GM12878 (cell line): Measurements from ENCODE around the gene ATP2B1. TPM values are rescaled to one million over a fixed set of nuclear protein-coding genes. Genes with fewer than 3 reads are reported as not detected.
A peak's percentile ranks its signal among the peaks of the same experiment; 100 is the strongest.

Source experiments
- ATAC-seq: fragments of 200-7000 bp; cut with Tn5 transposase; 3 replicates; pipeline ENCODE4 v1.9.1; 2020; ENCODE audit warnings: mild to moderate bottlenecking, moderate library complexity
- BruUV-seq: library from RNA; stranded (reverse); fragments of 400-500 nt; replicated peaks from 2 replicates; lab custom pipeline; 2021; lab: Mats Ljungman, UMichigan
- CTCF ChIA-PET: fragments of 300-600 bp; sonication (Branson Sonifier 250); formaldehyde crosslinking; extraction: SDS; loops from one replicate; lab custom pipeline; 2021; ENCODE audit warnings: inconsistent platforms; lab: Yijun Ruan, JAX
- POLR2A ChIA-PET: fragments of 350-600 bp; formaldehyde crosslinking; extraction: SDS; loops from one replicate; lab custom pipeline; 2021; ENCODE audit warnings: inconsistent platforms; lab: Charles Lee
- RAD21 ChIA-PET: fragments of 300-600 bp; sonication (Branson Sonifier 250); formaldehyde crosslinking; loops from one replicate; lab custom pipeline; 2023; ENCODE audit warnings: antibody characterized with exemption; ENCODE audit not compliant: unreplicated experiment; lab: Charles Lee
- SMC1A ChIA-PET: fragments of 300-600 bp; sonication (Branson Sonifier 250); formaldehyde crosslinking; loops from one replicate; lab custom pipeline; 2023; ENCODE audit not compliant: unreplicated experiment, uncharacterized antibody; lab: Charles Lee
- DNase-seq: peaks from one replicate; pipeline ENCODE4 v3.0.0-alpha.2; 2011; ENCODE audit warnings: low read depth, low spot score
- FAIRE-seq: peaks from 3 replicates; lab custom pipeline; 2011; peaks lifted over from hg19 to GRCh38; lab: Jason Lieb, UNC
- H2AFZ ChIP-seq: 2 replicates; pipeline ENCODE4 v1.6.0; 2011; ENCODE audit warnings: low read depth, low read length, control low read depth; ENCODE audit not compliant: control insufficient read depth
- H3K27ac ChIP-seq: 2 replicates; pipeline ENCODE4 v1.5.1; 2011; ENCODE audit warnings: control low read depth; ENCODE audit not compliant: control insufficient read depth, insufficient read depth
- H3K27me3 ChIP-seq, 2 experiments: replicated peaks in 1 of 2; 2 replicates each; pipeline versions ENCODE4 v1.6.0 to v1.6.1; 2011; ENCODE audit warnings: low read length in 1 of 2; ENCODE audit not compliant: control insufficient read depth in 2 of 2, insufficient read depth in 2 of 2
- H3K36me3 ChIP-seq, 2 experiments: 2 replicates each; pipeline ENCODE4 v1.5.1; 2011; ENCODE audit warnings: low read length in 1 of 2; ENCODE audit not compliant: control insufficient read depth in 2 of 2, insufficient read depth in 2 of 2
- H3K4me1 ChIP-seq: 2 replicates; pipeline ENCODE4 v1.6.1; 2011; ENCODE audit warnings: mild to moderate bottlenecking, low read length, moderate library complexity, mixed read lengths; ENCODE audit not compliant: control insufficient read depth, insufficient read depth
- H3K4me2 ChIP-seq: 2 replicates; pipeline ENCODE4 v1.6.0; 2011; ENCODE audit warnings: control low read depth; ENCODE audit not compliant: control insufficient read depth, insufficient read depth
- H3K4me3 ChIP-seq: fragments of 200-600 bp; sonication (generic); 2 replicates; pipeline ENCODE4 v1.5.1; 2016
- H3K79me2 ChIP-seq: 2 replicates; pipeline ENCODE4 v1.6.0; 2011; ENCODE audit warnings: low read length; ENCODE audit not compliant: control insufficient read depth, insufficient read depth
- H3K9ac ChIP-seq: 2 replicates; pipeline ENCODE4 v1.8.0; 2011; ENCODE audit warnings: low read length, control low read depth, mixed read lengths; ENCODE audit not compliant: control insufficient read depth, insufficient read depth
- H3K9me3 ChIP-seq: replicated peaks from 3 replicates; pipeline ENCODE4 v1.5.1; 2011; ENCODE audit warnings: mild to moderate bottlenecking, low read length; ENCODE audit not compliant: control insufficient read depth, insufficient read depth
- H4K20me1 ChIP-seq: 2 replicates; pipeline ENCODE4 v1.6.0; 2011; ENCODE audit not compliant: control insufficient read depth, insufficient read depth
- GABPA ChIP-seq: IDR thresholded peaks from 2 replicates; pipeline ENCODE4 v1.6.1; 2014; ENCODE audit warnings: antibody characterized with exemption, low read depth, mild to moderate bottlenecking, inconsistent platforms
- KLF5 ChIP-seq: fragments of 450-650 bp; IDR thresholded peaks from 2 replicates; pipeline ENCODE4 v1.6.1; 2014; ENCODE audit warnings: mild to moderate bottlenecking; ENCODE audit not compliant: partially characterized antibody
- PML ChIP-seq: IDR thresholded peaks from 2 replicates; pipeline ENCODE4 v1.6.1; 2012; ENCODE audit warnings: low read length, inconsistent platforms
- POLR2AphosphoS5 ChIP-seq: IDR thresholded peaks from 2 replicates; pipeline ENCODE4 v1.6.1; 2011; ENCODE audit warnings: mild to moderate bottlenecking, low read length, inconsistent platforms
- SREBF2 ChIP-seq: IDR thresholded peaks from 2 replicates; pipeline ENCODE4 v1.6.1; 2012; ENCODE audit warnings: mild to moderate bottlenecking, low read length
- SUZ12 ChIP-seq: fragments of 200-600 bp; sonication (generic); IDR thresholded peaks from one replicate; pipeline ENCODE4 v1.6.1; 2018; ENCODE audit warnings: antibody characterized with exemption, mild to moderate bottlenecking; ENCODE audit not compliant: unreplicated experiment
- ZNF207 ChIP-seq: fragments of 450-650 bp; IDR thresholded peaks from 2 replicates; pipeline ENCODE4 v1.6.1; 2014; ENCODE audit warnings: antibody characterized with exemption, mild to moderate bottlenecking, borderline replicate concordance
- ZNF687 ChIP-seq: fragments of 450-650 bp; IDR thresholded peaks from 2 replicates; pipeline ENCODE4 v1.6.1; 2017; ENCODE audit warnings: mild to moderate bottlenecking, moderate library complexity
- WGBS: methylation state at CpG from one replicate; pipeline ENCODE4 v1.1.6; 2016; ENCODE audit warnings: low lambda C conversion rate; ENCODE audit not compliant: insufficient replicate concordance, insufficient coverage; ENCODE audit errors: missing lambda C conversion rate; 5-methylcytosine and 5-hydroxymethylcytosine counted together
- in situ Hi-C: fragments of 300-500 bp; cut with MboI; formaldehyde crosslinking; loops from 9 replicates; pipeline ENCODE4 v1.14.3; 2018; ENCODE audit warnings: mixed read lengths
- intact Hi-C: fragments of 100-400 bp; cut with micrococcal nuclease; formaldehyde crosslinking; loops from one replicate; pipeline ENCODE4 v1.14.2; 2022; ENCODE audit not compliant: unreplicated experiment
- polyA plus RNA-seq, 11 experiments: library from polyadenylated mRNA; depleted of rRNA in 4 of 11; unstranded in 6 of 11; stranded (reverse) in 5 of 11; fragments of >200 nt; fragmentation: Nextera tagmentation in 4 of 11; fragmentation: Illumina TruSeq in 1 of 11; extraction: Ambion mirVana in 4 of 11; extraction: Trizol in 1 of 11; gene quantifications; 1 replicate in 1 of 11; 2 replicates in 10 of 11; pipeline versions ENCODE4 v1.2.1 to v1.2.3, GENCODE V29; 2011 to 2016; ENCODE audit warnings: inconsistent platforms in 2 of 11, missing spikeins in 2 of 11, low read depth in 1 of 11
- total RNA-seq, 4 experiments: library from RNA; depleted of rRNA in 3 of 4; stranded (reverse); fragments of >200 nt in 3 of 4; fragmentation: Illumina TruSeq in 1 of 4; extraction: Trizol in 1 of 4; gene quantifications; 2 replicates each; pipeline versions ENCODE4 v1.2.1 to v1.2.3, GENCODE V29; 2013 to 2021

Gene ATP2B1
- total and polyA plus RNA-seq, 10 of the 15 experiments (the other 5 are each of a cell fraction or from before 2014, with no cell fraction given) = 15.9 to 67.8 (median 48.5) TPM

DNA sequence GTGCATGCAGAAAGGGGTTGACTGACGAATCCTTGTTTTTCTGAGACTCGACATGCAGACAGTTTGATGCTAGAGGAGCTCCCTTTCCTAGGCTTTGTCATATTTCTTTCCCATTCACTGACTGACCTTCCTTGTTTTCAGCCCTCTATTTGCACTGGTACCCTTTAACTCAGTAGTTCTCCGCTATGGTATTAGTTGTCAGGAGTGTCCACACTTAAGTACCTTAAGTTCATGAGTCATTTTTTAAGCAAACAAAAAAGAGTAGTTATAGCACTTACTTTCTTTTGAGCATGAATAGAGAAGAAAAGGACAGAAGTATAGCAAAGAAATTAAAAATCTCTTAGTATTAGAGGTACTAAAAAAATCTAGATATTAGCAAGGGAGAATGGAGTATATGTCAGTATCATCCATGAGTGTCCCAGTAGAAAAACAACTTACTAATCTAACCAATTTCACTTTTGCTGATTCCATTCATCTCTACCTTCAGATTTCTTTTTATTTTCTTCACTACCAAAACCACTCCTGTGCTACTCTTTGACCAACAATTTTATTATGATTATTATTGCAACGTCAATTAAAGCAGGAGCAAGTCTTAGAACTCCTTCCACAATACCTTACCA, 8.3 kb downstream of the ATP2B1 start (continued):
- TF ChIP-seq ZNF687 (no peak), SREBF2 (no peak), PML (no peak), KLF5 (no peak), GABPA (no peak), ZNF207 (no peak)

- 48% methylated on average over 2 of the region's 2 CpGs for WGBS
- ChIA-PET SMC1A (interaction anchor here (0.7 to 1.6 kb wide), 9 partner anchors 10 to 315 kb away, joined by 3 to 5 read pairs (median 3); partner anchors contain the start of gene ATP2B1), CTCF (interaction anchor here (0.9 to 1.3 kb wide), 4 partner anchors 9 to 155 kb away, joined by 3 to 6 read pairs (median 3); no protein-coding TSS in a partner anchor), POLR2A (interaction anchor here (1.0 to 2.0 kb wide), 2 partner anchors 33 to 35 kb away, joined by 3 to 7 read pairs; no protein-coding TSS in a partner anchor), RAD21 (interaction anchor here (0.8 to 5.0 kb wide), 3 partner anchors 9 to 92 kb away, joined by 3 to 41 read pairs (median 4); partner anchors contain the start of gene ATP2B1)
- no peaks in the 10 kb centered on the region for H3K27me3 ChIP-seq
- FAIRE-seq (no peak), DNase-seq (no peak), ATAC-seq (peak; percentile 4; the same call in 2 of the 3 replicates)
- peaks cover 3% of the 10 kb centered on the region; the same call in 1 of the 2 replicates for H4K20me1 ChIP-seq
- in situ Hi-C loops (no loop called here), intact Hi-C loops (no loop called here)
- BruUV-seq = no TSS peak
- no peak overlapping the region for H3K9ac ChIP-seq
- no peak overlapping the region for H3K27ac ChIP-seq
- peak; percentile 31; the same call in 1 of the 2 replicates for TF ChIP-seq POLR2AphosphoS5
- no peak for TF ChIP-seq SUZ12
- TF ChIP-seq, all 136 proteins: peak for 1
- Histone ChIP-seq H3K36me3 (peaks cover 0 to 3% of the 10 kb centered on the region in 2 experiments; a peak in 1 of 4 replicates), H3K9me3 (no peaks in the 10 kb centered on the region; the same call in 2 of the 3 replicates), H3K4me2 (no peak overlapping the region), H3K79me2 (peaks cover 100% of the 10 kb centered on the region), H2AFZ (no peak overlapping the region), H3K4me1 (peaks cover 9% of the 10 kb centered on the region), H3K4me3 (no peak overlapping the region)
These were observed 10.0 kb downstream of the ATP2B1 start for GRCh38 chr12:89698607-89699006.
